DND-41 (cell line): ENCODE measurements around the gene GLE1.

ENCODE experiments used
- CTCF ChIP-seq: IDR thresholded peaks from 2 replicates; pipeline ENCODE4 v1.5.1; 2012; ENCODE audit warnings: borderline replicate concordance, low read length, moderate library complexity, mild to moderate bottlenecking; ENCODE audit not compliant: poor library complexity, severe bottlenecking; ENCODE audit errors: extremely low read depth
- EZH2 ChIP-seq: IDR thresholded peaks from 3 replicates; pipeline ENCODE4 v1.6.1; 2012; ENCODE audit warnings: borderline replicate concordance, low read depth, mild to moderate bottlenecking, moderate library complexity, low read length, inconsistent platforms; ENCODE audit not compliant: severe bottlenecking

- TF ChIP-seq CTCF, result no peak
- no peak for TF ChIP-seq EZH2
Measured at GRCh38 chr9:128495804-128496417, 8.6 kb upstream of the GLE1 start.
